ENCODE data around the gene COL6A2. TPM values are rescaled to one million over a fixed set of nuclear protein-coding genes. Genes with fewer than 3 reads are reported as not detected.
"Not testable (repeated sequence)": the region's sequence is repeated elsewhere in the genome, so short reads cannot be mapped to it uniquely, and the experiment has no call there.

The COL6A2 gene
- total and polyA plus RNA-seq, 2 of the 13 experiments (the other 11 are each of a cell fraction or from before 2014, with no cell fraction given), result 0.07 to 0.41 TPM

- POLR2A ChIA-PET; BruUV-seq (replicated peaks); H3K36me3 ChIP-seq (replicated peaks in 1 of 2; ENCODE audit: control insufficient read depth in 1 of 2, insufficient read depth in 2 of 2, low read length in 2 of 2); ATAC-seq; H3K4me3 ChIP-seq (replicated peaks in 1 of 3; ENCODE audit: insufficient read depth in 1 of 3, low read depth in 2 of 3, low read length in 3 of 3); H3K4me2 ChIP-seq (ENCODE audit: low read depth, low read length); in situ Hi-C loops (cut with HindIII; ENCODE audit: extremely low pct_ligation_motif_present, low pct_unique_long_range_greater_than_20kb); intact Hi-C loops (cut with micrococcal nuclease; ENCODE audit: unreplicated experiment); DNase-seq (ENCODE audit: low spot score); H3K27ac ChIP-seq (ENCODE audit: extremely low read length, insufficient read depth, low read length); H3K79me2 ChIP-seq (ENCODE audit: insufficient read depth, low read length); H4K20me1 ChIP-seq (ENCODE audit: insufficient read depth, low read length); H3K4me1 ChIP-seq (ENCODE audit: insufficient read depth, low read length); H3K9ac ChIP-seq (ENCODE audit: insufficient read depth, low read depth, low read length); FAIRE-seq; H2AFZ ChIP-seq (ENCODE audit: low read length); CTCF ChIA-PET (ENCODE audit: low intra/inter-chr PET ratio, low total read pairs): not testable (repeated sequence)
- peaks cover 22% of the 10 kb centered on the region for H3K9me3 ChIP-seq (ENCODE audit: low read length)
- WGBS (ENCODE audit: low lambda C conversion rate), result 31% methylated on average over 10 of the region's 21 CpGs
- peaks cover 0 to 13% of the 10 kb centered on the region in 2 experiments; a peak in 3 of 5 replicates for H3K27me3 ChIP-seq (ENCODE audit: control insufficient read depth in 1 of 2, insufficient read depth in 2 of 2, low read length in 2 of 2)
Measured at GRCh38 chr21:46059711-46060455, 38.0 kb upstream of the COL6A2 start.

GRCh38 chr21:46060596-46061061, 37.3 kb upstream of the COL6A2 start:
- Histone ChIP-seq H3K79me2 (ENCODE audit: insufficient read depth, low read length) (no peaks in the 10 kb centered on the region), H3K4me2 (ENCODE audit: low read depth, low read length) (no peak overlapping the region), H3K9me3 (ENCODE audit: low read length) (peaks cover 22% of the 10 kb centered on the region), H3K27ac (ENCODE audit: extremely low read length, insufficient read depth, low read length) (no peak overlapping the region), H3K4me3 (replicated peaks in 1 of 3; ENCODE audit: insufficient read depth in 1 of 3, low read depth in 2 of 3, low read length in 3 of 3) (no peak overlapping the region), H2AFZ (ENCODE audit: low read length) (no peak overlapping the region), H3K9ac (ENCODE audit: insufficient read depth, low read depth, low read length) (no peak overlapping the region), H3K27me3 (ENCODE audit: control insufficient read depth in 1 of 2, insufficient read depth in 2 of 2, low read length in 2 of 2) (peaks cover 2 to 20% of the 10 kb centered on the region in 2 experiments; a peak in 4 of 5 replicates), H3K36me3 (replicated peaks in 1 of 2; ENCODE audit: control insufficient read depth in 1 of 2, insufficient read depth in 2 of 2, low read length in 2 of 2) (no peaks in the 10 kb centered on the region), H4K20me1 (ENCODE audit: insufficient read depth, low read length) (no peaks in the 10 kb centered on the region), H3K4me1 (ENCODE audit: insufficient read depth, low read length) (peaks cover 5% of the 10 kb centered on the region; the same call in 1 of the 2 replicates)
- 52% methylated on average over 11 of the region's 11 CpGs for whole genome bisulfite sequencing (ENCODE audit: low lambda C conversion rate)
- intact Hi-C loops (cut with micrococcal nuclease; ENCODE audit: unreplicated experiment), result no loop called here
- TF ChIP-seq ZNF674 (CRISPR knock-in tag; IDR thresholded peaks at IDR 0.05; ENCODE audit: low read depth) (no peak), ZNF670 (CRISPR knock-in tag; IDR thresholded peaks at IDR 0.05; ENCODE audit: borderline replicate concordance) (no peak), ZNF326 (CRISPR knock-in tag; IDR thresholded peaks at IDR 0.05; ENCODE audit: borderline replicate concordance) (no peak), ZNF777 (CRISPR knock-in tag; IDR thresholded peaks at IDR 0.05) (no peak)
- DNase-seq (ENCODE audit: low spot score) (no peak), ATAC-seq (no peak), FAIRE-seq (no peak)
- ChIA-PET CTCF (ENCODE audit: low intra/inter-chr PET ratio, low total read pairs) (no interaction called here), POLR2A (no interaction called here)
- BruUV-seq (replicated peaks), result no TSS peak
- in situ Hi-C loops (cut with HindIII; ENCODE audit: extremely low pct_ligation_motif_present, low pct_unique_long_range_greater_than_20kb), result no loop called here
